Loucy (cell line): ENCODE data around the gene WNT8A.

Experiments used
- H2AFZ ChIP-seq: fragments of 200-600 bp; sonication (generic); 2 replicates; pipeline ENCODE4 v1.6.0; 2016; ENCODE audit warnings: antibody characterized with exemption, mild to moderate bottlenecking, low read length, moderate library complexity
- H3F3A ChIP-seq: fragments of 200-600 bp; 2 replicates; pipeline ENCODE4 v1.6.0; 2016; ENCODE audit warnings: antibody characterized with exemption, low read depth, mild to moderate bottlenecking
- H3K27me3 ChIP-seq: fragments of 200-600 bp; sonication (generic); 2 replicates; pipeline ENCODE4 v1.6.1; 2014; ENCODE audit warnings: low read length, mild to moderate bottlenecking; ENCODE audit not compliant: insufficient read depth, poor library complexity, severe bottlenecking
- H3K36me3 ChIP-seq: fragments of 200-600 bp; sonication (generic); 2 replicates; pipeline ENCODE4 v1.6.1; 2016; ENCODE audit warnings: low read length; ENCODE audit not compliant: insufficient read depth
- H3K4me1 ChIP-seq: fragments of 200-600 bp; sonication (generic); 2 replicates; pipeline ENCODE4 v1.5.1; 2014; ENCODE audit warnings: low read length, mild to moderate bottlenecking; ENCODE audit not compliant: insufficient read depth, poor library complexity, severe bottlenecking
- H3K4me2 ChIP-seq: fragments of 200-600 bp; sonication (generic); 2 replicates; pipeline ENCODE4 v1.6.0; 2014; ENCODE audit warnings: antibody characterized with exemption, low read length, low read depth, mild to moderate bottlenecking; ENCODE audit not compliant: poor library complexity, severe bottlenecking
- H3K4me3 ChIP-seq: fragments of 200-600 bp; sonication (generic); 2 replicates; pipeline ENCODE4 v1.5.1; 2014; ENCODE audit warnings: low read length, mild to moderate bottlenecking, mixed read lengths; ENCODE audit not compliant: poor library complexity, severe bottlenecking
- H3K79me2 ChIP-seq: fragments of 200-600 bp; sonication (generic); 2 replicates; pipeline ENCODE4 v1.6.1; 2014; ENCODE audit warnings: low read length; ENCODE audit not compliant: insufficient read depth
- H3K9ac ChIP-seq: fragments of 200-600 bp; sonication (generic); 2 replicates; pipeline ENCODE4 v1.6.0; 2014; ENCODE audit warnings: mild to moderate bottlenecking, low read depth, low read length, moderate library complexity; ENCODE audit not compliant: poor library complexity, severe bottlenecking
- H3K9me2 ChIP-seq: fragments of 200-600 bp; sonication (generic); replicated peaks from 2 replicates; pipeline ENCODE4 v1.6.1; 2016; ENCODE audit warnings: low read depth, low read length, mixed read lengths
- H3K9me3 ChIP-seq: fragments of 200-600 bp; sonication (generic); 2 replicates; pipeline ENCODE4 v1.6.1; 2014; ENCODE audit warnings: mild to moderate bottlenecking, antibody characterized with exemption, low read length, low read depth; ENCODE audit not compliant: insufficient read depth
- H4K20me1 ChIP-seq: fragments of 200-600 bp; sonication (generic); 2 replicates; pipeline ENCODE4 v1.6.0; 2014; ENCODE audit warnings: antibody characterized with exemption, low read length, mild to moderate bottlenecking; ENCODE audit not compliant: insufficient read depth, poor library complexity, severe bottlenecking
- CTCF ChIP-seq: fragments of 200-600 bp; sonication (generic); conservative IDR thresholded peaks from 2 replicates; pipeline ENCODE4 v1.5.1; 2014; ENCODE audit warnings: mild to moderate bottlenecking, antibody characterized with exemption, low read length
- EZH2phosphoT487 ChIP-seq: fragments of 200-600 bp; IDR thresholded peaks from 2 replicates; pipeline ENCODE4 v1.6.1; 2018; ENCODE audit warnings: antibody characterized with exemption, mild to moderate bottlenecking, moderate library complexity, borderline replicate concordance

The WNT8A gene

GRCh38 chr5:138111181-138111580, 27.3 kb downstream of the WNT8A start:
- Histone ChIP-seq H3K9me2 (no peaks in the 10 kb centered on the region), H3K4me1 (peaks cover 3% of the 10 kb centered on the region), H3K36me3 (no peaks in the 10 kb centered on the region), H2AFZ (no peak overlapping the region), H3K27me3 (no peaks in the 10 kb centered on the region), H3K4me2 (no peak overlapping the region), H3K9me3 (no peaks in the 10 kb centered on the region), H3K79me2 (no peaks in the 10 kb centered on the region), H3F3A (no peaks in the 10 kb centered on the region), H3K4me3 (no peak overlapping the region), H3K9ac (no peak overlapping the region), H4K20me1 (no peaks in the 10 kb centered on the region)
- TF ChIP-seq CTCF = no peak
- TF ChIP-seq EZH2phosphoT487 = no peak

GRCh38 chr5:138111937-138112336, 28.1 kb downstream of the WNT8A start:
- 0 out of 2 replicates have a peak overlapping the region, but pooled peaks have one; percentile 21 for H2AFZ ChIP-seq
- no peaks in the 10 kb centered on the region for H3F3A ChIP-seq
- H3K9me2 ChIP-seq = no peaks in the 10 kb centered on the region
- H3K27me3 ChIP-seq = no peaks in the 10 kb centered on the region
- no peaks in the 10 kb centered on the region for H4K20me1 ChIP-seq
- no peak for TF ChIP-seq EZH2phosphoT487
- no peak overlapping the region for H3K9ac ChIP-seq
- no peak overlapping the region for H3K4me2 ChIP-seq
- no peaks in the 10 kb centered on the region for H3K9me3 ChIP-seq
- no peak overlapping the region for H3K4me3 ChIP-seq
- no peaks in the 10 kb centered on the region for H3K79me2 ChIP-seq
- H3K36me3 ChIP-seq = no peaks in the 10 kb centered on the region
- peaks cover 3% of the 10 kb centered on the region for H3K4me1 ChIP-seq

GRCh38 chr5:138115254-138115653, 31.4 kb downstream of the WNT8A start:
- no peaks in the 10 kb centered on the region for H3K79me2 ChIP-seq
- no peak overlapping the region for H2AFZ ChIP-seq
- no peaks in the 10 kb centered on the region for H3K36me3 ChIP-seq
- TF ChIP-seq CTCF = no peak
- TF ChIP-seq EZH2phosphoT487 = no peak
- H3K9me3 ChIP-seq = no peaks in the 10 kb centered on the region
- H4K20me1 ChIP-seq = no peaks in the 10 kb centered on the region
- no peak overlapping the region for H3K9ac ChIP-seq
- H3K4me1 ChIP-seq = no peaks in the 10 kb centered on the region
- no peaks in the 10 kb centered on the region for H3K27me3 ChIP-seq
- no peaks in the 10 kb centered on the region for H3F3A ChIP-seq
- H3K4me3 ChIP-seq = no peak overlapping the region
- no peaks in the 10 kb centered on the region for H3K9me2 ChIP-seq
- no peak overlapping the region for H3K4me2 ChIP-seq

- no peaks in the 10 kb centered on the region for H3K36me3 ChIP-seq
- H3K9me2 ChIP-seq = no peaks in the 10 kb centered on the region
- no peaks in the 10 kb centered on the region for H3K27me3 ChIP-seq
- H3K4me2 ChIP-seq = no peak overlapping the region
- no peak overlapping the region for H3K9ac ChIP-seq
- H3K4me1 ChIP-seq = peaks cover 3% of the 10 kb centered on the region
- no peak overlapping the region for H2AFZ ChIP-seq
- no peaks in the 10 kb centered on the region for H3F3A ChIP-seq
- TF ChIP-seq CTCF (no peak), EZH2phosphoT487 (no peak)
- no peak overlapping the region for H3K4me3 ChIP-seq
- H3K9me3 ChIP-seq = no peaks in the 10 kb centered on the region
- no peaks in the 10 kb centered on the region for H3K79me2 ChIP-seq
- no peaks in the 10 kb centered on the region for H4K20me1 ChIP-seq
These were observed 44.5 kb downstream of the WNT8A start for GRCh38 chr5:138128334-138128733.
